Anterior cingulate cortex (tissue), 58 donors: ENCODE results near the gene ZC3H13.

Experiments
- DNase-seq, 58 donors: peaks; one replicate each; lab custom pipeline; 2025; lab: John Stamatoyannopoulos, UW

ZC3H13 gene

GRCh38 chr13:45943120-45943519, 109.4 kb downstream of the ZC3H13 start:
- DNase-seq, result no peak

GRCh38 chr13:45941261-45941660, 111.3 kb downstream of the ZC3H13 start:
- DNase-seq, result no peak

GRCh38 chr13:45940061-45940460, 112.5 kb downstream of the ZC3H13 start:
- no peak for DNase-seq

GRCh38 chr13:45936621-45937020, 115.9 kb downstream of the ZC3H13 start:
- no peak for DNase-seq

- no peak for DNase-seq
These were observed 118.3 kb downstream of the ZC3H13 start for GRCh38 chr13:45934283-45934682.

DNA sequence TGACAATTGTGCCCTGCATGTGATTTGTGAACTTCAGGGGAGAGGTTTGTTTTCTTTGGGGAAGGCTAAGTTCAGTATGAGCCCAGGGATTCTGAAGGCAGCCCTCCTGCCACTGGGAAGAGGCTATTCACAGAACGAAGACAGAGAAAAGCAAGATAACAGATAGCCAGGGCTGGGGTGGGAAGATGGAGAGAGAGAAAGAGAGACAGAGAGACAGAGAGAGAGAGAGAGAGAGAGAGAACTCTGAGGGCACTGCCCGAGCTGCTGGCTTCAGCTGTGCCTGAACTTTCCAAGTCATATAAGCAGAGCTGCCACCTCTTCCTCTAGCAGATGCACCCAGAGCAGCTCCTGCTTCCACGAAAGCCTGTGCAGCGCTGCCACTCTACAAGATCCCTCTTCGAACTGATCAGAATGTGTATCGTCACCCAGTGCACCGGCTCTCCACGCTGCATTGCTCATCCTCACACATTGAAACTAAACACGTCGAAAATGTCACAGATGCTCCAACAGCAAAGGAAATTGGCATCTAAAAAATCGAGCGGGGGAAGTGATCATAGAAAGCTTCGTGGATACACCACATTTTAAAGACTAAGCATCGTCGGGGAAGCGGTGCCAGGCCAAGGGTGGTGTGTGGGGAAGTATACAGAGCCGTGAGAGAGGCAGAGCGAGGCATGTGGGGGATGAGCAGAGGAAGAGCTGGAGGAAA, 119.2 kb downstream of the ZC3H13 start:
- DNase-seq, result peak in 33 of 58 donors; percentile 5 to 86 (median 47)

- no peak for DNase-seq
These were observed 119.9 kb downstream of the ZC3H13 start for GRCh38 chr13:45932676-45933075.

DNA sequence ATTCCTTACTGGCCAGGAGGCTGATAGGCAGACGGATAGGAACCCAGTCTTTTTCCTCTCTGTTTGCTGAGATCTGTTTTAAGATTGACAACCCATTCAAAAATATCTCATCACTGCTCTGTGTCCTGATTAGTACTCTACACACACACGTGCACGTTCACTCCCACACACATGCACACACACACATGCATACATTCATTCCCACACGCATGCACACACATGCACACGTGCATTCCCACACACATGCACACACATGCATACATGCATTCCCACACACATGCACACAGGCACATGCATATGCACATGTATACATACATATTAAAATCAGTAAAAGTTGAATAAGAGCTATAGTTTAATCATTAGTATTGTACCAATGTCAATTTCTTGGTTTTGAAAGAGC, 120.4 kb downstream of the ZC3H13 start:
- DNase-seq, result no peak

GRCh38 chr13:45931211-45931610, 121.3 kb downstream of the ZC3H13 start:
- DNase-seq, result no peak

GRCh38 chr13:45930177-45930576, 122.4 kb downstream of the ZC3H13 start:
- DNase-seq, result no peak

GRCh38 chr13:45928843-45929242, 123.7 kb downstream of the ZC3H13 start:
- no peak for DNase-seq

DNA sequence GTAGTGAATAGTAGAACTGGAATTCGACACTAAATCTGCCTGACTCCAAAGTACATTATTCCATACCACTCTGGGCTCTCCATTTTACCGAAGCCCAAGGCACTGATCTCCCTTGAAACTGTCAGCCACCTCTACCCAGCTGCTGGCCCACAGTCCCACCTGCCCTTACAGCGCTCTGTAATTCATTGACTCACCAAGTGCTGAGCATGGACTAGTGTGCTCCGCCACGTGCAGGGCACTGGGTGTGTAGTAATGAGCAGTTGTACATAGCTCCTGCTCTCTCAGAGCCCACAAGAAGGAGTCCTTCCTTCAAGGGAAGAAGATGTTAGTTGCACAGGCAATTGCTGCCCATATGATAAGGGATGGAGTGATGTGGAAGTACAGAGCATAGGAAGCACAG, 124.4 kb downstream of the ZC3H13 start:
- no peak for DNase-seq

DNA sequence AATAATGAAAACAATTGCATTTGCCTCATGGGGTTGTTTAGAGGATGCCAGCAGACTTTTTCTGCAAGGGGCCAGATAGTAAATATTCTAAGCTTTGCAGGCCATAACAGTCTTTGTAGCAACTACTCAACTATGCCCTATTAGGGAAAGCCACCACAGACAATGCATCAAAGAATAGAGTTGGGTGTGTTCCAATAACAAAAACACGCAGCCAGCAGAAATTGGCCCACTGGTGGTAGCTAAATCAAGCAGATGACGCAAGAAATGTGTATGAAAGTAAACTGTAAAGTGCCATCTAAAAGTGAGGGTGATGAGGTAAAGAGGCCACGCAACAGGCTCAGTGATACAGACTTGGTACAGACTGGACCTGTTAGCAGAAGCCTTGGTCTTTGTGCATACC, 125.8 kb downstream of the ZC3H13 start:
- no peak for DNase-seq

DNA sequence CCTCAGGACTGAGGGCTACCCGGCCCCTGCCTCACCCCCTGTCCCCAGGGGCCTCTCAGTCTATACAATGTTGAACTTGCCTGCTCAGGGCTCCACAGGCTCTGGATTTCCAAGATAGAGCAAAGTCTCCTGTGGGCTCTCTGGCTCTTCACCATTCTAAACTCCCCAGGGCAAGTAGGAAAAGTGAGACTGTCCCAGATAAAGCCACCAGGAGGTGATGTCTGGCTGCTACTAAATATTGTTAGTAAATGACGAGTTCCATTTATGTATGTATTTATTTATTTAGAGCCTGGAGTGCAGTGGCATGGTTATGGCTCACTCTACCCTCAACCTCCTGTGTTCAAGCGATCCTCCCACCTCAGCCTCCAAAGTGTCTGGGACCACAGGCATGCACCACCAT, 127.4 kb downstream of the ZC3H13 start:
- DNase-seq, result no peak

DNA sequence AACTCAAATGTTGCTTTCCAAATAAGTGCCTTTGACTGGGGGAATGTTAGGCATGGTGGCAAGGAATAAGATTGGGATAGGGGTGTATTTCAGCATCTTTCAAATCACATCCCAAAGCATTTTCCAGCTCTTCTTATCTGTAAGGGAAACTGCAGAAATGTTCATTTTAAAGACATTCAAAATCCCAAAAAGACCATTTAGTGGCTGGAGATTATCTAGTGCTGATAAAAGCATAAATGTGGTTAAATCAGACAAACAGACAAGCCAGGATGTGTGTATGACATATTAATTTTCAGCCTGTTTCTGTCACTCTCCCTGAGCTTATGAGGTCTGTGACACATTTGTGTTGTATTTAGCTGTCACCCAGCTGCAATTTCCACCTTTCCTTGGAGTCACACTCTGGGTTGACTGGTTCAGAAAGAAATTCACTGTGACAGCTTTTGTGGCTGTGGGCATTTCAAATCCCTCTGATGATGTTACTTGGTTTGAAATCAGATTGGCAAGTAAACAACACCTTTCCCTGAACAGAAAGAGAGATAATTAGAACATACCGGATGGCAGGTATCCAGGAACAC, 131.3 kb downstream of the ZC3H13 start:
- no peak for DNase-seq

GRCh38 chr13:45918597-45918996, 133.9 kb downstream of the ZC3H13 start:
- DNase-seq, result no peak

DNA sequence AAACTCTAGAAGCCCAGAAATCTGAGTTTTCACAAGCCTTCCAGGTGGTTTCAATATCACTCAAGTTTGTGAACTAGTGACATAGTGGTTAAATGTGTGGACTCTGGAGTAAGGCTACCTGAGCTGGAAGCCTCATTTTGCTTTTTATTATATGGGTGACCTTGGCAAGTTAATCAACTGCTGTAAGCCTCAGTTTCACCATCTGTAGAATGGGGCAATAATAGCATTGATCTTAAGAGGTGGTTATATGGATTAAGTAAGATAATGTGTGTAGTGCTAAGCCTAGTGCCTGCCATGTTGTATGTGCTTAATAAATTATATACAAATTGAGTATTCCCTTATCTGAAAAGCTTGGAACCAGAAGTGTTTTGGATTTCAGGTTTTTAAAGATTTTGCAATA, 135.5 kb downstream of the ZC3H13 start:
- DNase-seq, result no peak

DNA sequence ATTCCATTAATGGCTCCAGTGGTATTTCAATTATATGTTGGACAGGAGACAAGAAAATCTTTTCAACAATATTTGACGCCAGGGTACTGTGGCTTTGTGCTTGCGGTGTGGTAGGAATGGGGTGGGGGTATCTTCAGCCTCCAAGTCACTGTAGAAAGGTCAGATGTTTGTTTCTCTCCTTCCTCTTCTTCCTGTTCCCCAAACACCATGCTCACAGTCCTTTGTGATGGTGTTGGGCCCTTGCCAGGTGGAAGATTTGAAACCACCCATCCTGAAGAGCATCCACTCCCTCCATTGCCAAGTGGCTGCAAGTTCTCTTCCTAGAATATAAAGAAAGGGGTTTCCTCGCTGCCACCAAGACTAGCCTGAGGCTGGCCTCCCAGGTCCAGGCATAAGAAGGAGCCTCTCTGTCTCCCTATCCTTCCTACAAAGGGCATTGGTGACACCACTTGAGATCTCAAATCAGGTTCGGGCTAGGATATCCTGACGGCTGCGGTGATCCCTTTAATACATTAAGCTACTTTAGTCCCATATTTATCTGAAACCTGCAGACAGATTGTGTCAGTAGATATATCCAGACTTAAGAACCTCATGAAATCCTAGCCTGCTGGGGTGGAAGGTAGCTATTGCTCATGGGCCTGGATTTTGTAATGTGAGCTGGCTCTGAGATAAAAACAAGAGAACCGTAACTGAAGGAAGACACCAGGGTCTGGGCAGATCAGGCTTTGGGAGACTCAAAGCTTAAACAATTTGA, 136.7 kb downstream of the ZC3H13 start:
- DNase-seq, result no peak

DNA sequence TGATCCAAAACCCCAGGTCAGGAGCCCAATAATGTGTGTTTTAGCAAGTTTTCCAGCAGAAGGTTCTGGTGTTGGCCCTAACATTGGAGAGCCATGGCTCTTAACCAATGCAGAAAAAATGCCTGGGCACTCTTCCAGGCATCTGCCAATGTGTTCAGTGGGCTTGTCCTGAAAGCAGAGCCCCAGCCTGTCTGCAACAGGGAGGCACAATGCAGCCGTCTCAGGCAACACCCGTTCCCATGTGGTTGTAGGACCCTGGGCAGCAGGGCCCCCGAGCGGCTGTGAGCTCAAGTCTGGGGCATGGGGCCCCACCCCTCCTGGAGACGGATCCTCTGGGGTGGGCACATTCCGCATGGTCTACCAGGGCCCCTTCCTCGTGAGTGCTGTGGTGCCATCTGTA, 142.9 kb downstream of the ZC3H13 start:
- DNase-seq, result peak in 3 of 58 donors; percentile 1 to 8 (median 2)

GRCh38 chr13:45909089-45909488, 143.5 kb downstream of the ZC3H13 start:
- DNase-seq, result no peak

DNA sequence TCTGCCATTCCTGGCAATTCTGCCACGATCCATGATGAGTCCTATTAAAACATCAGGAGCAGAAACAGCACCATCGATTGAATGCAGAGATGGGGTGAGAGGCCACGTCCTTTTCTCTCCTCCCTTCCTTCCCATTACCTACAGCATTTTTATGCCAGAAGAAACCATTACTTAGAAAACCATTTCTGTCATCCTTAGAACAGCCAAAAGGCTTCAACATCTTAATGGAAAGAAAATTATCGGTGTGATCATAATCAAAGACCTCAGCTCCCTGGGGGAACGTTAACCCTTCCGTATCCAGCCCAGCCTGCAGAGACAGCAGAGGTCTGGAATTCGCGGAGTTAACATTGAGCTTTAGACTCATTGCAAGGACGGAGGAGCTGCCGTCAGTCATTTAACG, 145.0 kb downstream of the ZC3H13 start:
- DNase-seq, result no peak
